OCI-LY7 (cell line): Measurements from ENCODE around the gene SBF2. TPM values are rescaled to one million over a fixed set of nuclear protein-coding genes. Genes with fewer than 3 reads are reported as not detected.

Experiments
- BruUV-seq: library from RNA; stranded (reverse); fragments of 400-500 nt; replicated peaks from 2 replicates; lab custom pipeline; 2021; lab: Mats Ljungman, UMichigan
- CTCF ChIA-PET: fragments of 300-600 bp; sonication (Branson Sonifier 250); formaldehyde crosslinking; loops from one replicate; lab custom pipeline; 2022; ENCODE audit warnings: antibody characterized with exemption; ENCODE audit not compliant: unreplicated experiment; lab: Charles Lee
- POLR2A ChIA-PET: fragments of 300-600 bp; sonication (Branson Sonifier 250); formaldehyde crosslinking; loops from one replicate; lab custom pipeline; 2022; ENCODE audit warnings: antibody characterized with exemption; lab: Charles Lee
- DNase-seq: peaks from one replicate; pipeline ENCODE4 v3.0.0-alpha.2; 2015; ENCODE audit warnings: low spot score
- H2AFZ ChIP-seq: fragments of 200-600 bp; sonication (generic), shearing (Covaris generic); 2 replicates; pipeline ENCODE4 v1.6.1; 2014; ENCODE audit warnings: mild to moderate bottlenecking, antibody characterized with exemption, low read length, moderate library complexity
- H3K27ac ChIP-seq: fragments of 200-600 bp; sonication (generic); 2 replicates; pipeline ENCODE4 v1.5.1; 2014; ENCODE audit warnings: mixed run types, low read depth, mild to moderate bottlenecking, moderate library complexity, low read length, inconsistent platforms; ENCODE audit not compliant: poor library complexity, severe bottlenecking
- H3K36me3 ChIP-seq: fragments of 200-600 bp; sonication (generic); 2 replicates; pipeline ENCODE4 v1.6.1; 2014; ENCODE audit warnings: mild to moderate bottlenecking, antibody characterized with exemption, low read length, moderate library complexity, mixed read lengths; ENCODE audit not compliant: insufficient read depth
- H3K4me1 ChIP-seq: fragments of 200-600 bp; sonication (generic); 2 replicates; pipeline ENCODE4 v1.5.1; 2014; ENCODE audit warnings: mild to moderate bottlenecking, low read length; ENCODE audit not compliant: insufficient read depth, poor library complexity, severe bottlenecking
- H3K4me2 ChIP-seq: fragments of 200-600 bp; sonication (generic); 2 replicates; pipeline ENCODE4 v1.6.1; 2014; ENCODE audit warnings: mild to moderate bottlenecking, low read length
- H3K4me3 ChIP-seq: fragments of 200-600 bp; sonication (generic); 2 replicates; pipeline ENCODE4 v1.5.1; 2014; ENCODE audit warnings: mild to moderate bottlenecking, low read depth, low read length; ENCODE audit not compliant: poor library complexity, severe bottlenecking
- H3K79me2 ChIP-seq: fragments of 200-600 bp; sonication (generic); 2 replicates; pipeline ENCODE4 v1.6.1; 2016; ENCODE audit warnings: low read depth, mild to moderate bottlenecking, low read length, moderate library complexity, mixed read lengths; ENCODE audit not compliant: insufficient read depth
- H3K9me2 ChIP-seq: fragments of 200-600 bp; sonication (generic); 2 replicates; pipeline ENCODE4 v1.6.1; 2016; ENCODE audit warnings: mild to moderate bottlenecking, low read length, mixed read lengths; ENCODE audit not compliant: insufficient read depth
- H3K9me3 ChIP-seq: fragments of 200-600 bp; sonication (generic); 2 replicates; pipeline ENCODE4 v1.6.1; 2014; ENCODE audit warnings: mild to moderate bottlenecking, mixed run types, low read length, mixed read lengths
- H4K20me1 ChIP-seq: fragments of 200-600 bp; sonication (generic); 2 replicates; pipeline ENCODE4 v1.6.1; 2014; ENCODE audit warnings: mild to moderate bottlenecking, antibody characterized with exemption, low read length, moderate library complexity, mixed read lengths; ENCODE audit not compliant: insufficient read depth
- CTCF ChIP-seq: fragments of 200-600 bp; sonication (generic); conservative IDR thresholded peaks from 2 replicates; pipeline ENCODE4 v1.5.1; 2014; ENCODE audit warnings: mild to moderate bottlenecking, antibody characterized with exemption, low read length, moderate library complexity, mixed read lengths
- EZH2phosphoT487 ChIP-seq: fragments of 200-600 bp; sonication (generic); IDR thresholded peaks from 2 replicates; pipeline ENCODE4 v1.6.1; 2018; ENCODE audit warnings: low read depth, borderline replicate concordance, mild to moderate bottlenecking, mixed run types, antibody characterized with exemption, low read length, moderate library complexity, mixed read lengths
- intact Hi-C: fragments of 100-400 bp; cut with micrococcal nuclease; formaldehyde crosslinking; loops from one replicate; pipeline ENCODE4 v1.10.0; 2022; ENCODE audit not compliant: unreplicated experiment
- total RNA-seq, 2 experiments: library from RNA; depleted of rRNA in 1 of 2; stranded (reverse); fragments of >200 nt in 1 of 2; shearing (Covaris generic) in 1 of 2; gene quantifications; 2 replicates each; pipeline ENCODE4 v1.2.3, GENCODE V29; 2014 to 2022

SBF2 gene
- total RNA-seq, 2 experiments from 2014 or later: 12.9 to 14.3 TPM

GRCh38 chr11:9977554-9977953, 316.5 kb downstream of the SBF2 start:
- BruUV-seq: no TSS peak
- Histone ChIP-seq H3K4me2 (no peak overlapping the region), H3K36me3 (no peaks in the 10 kb centered on the region), H3K27ac (no peak overlapping the region), H3K9me2 (no peaks in the 10 kb centered on the region), H4K20me1 (no peaks in the 10 kb centered on the region), H3K79me2 (no peaks in the 10 kb centered on the region), H3K4me1 (no peaks in the 10 kb centered on the region), H3K9me3 (no peaks in the 10 kb centered on the region), H3K4me3 (no peak overlapping the region), H2AFZ (no peak overlapping the region)
- intact Hi-C loops: no loop called here
- POLR2A ChIA-PET: interaction anchor here (0.6 to 1.0 kb wide), 2 partner anchors 10 to 733 kb away, joined by 3 read pairs; no protein-coding TSS in a partner anchor
- CTCF ChIA-PET: no interaction called here
- TF ChIP-seq CTCF: no peak
- TF ChIP-seq EZH2phosphoT487: no peak
- no peak for DNase-seq

GRCh38 chr11:9974375-9974774, 319.6 kb downstream of the SBF2 start:
- intact Hi-C loops: no loop called here
- no peak overlapping the region for H3K4me2 ChIP-seq
- no peak for DNase-seq
- H3K9me3 ChIP-seq: no peaks in the 10 kb centered on the region
- no peaks in the 10 kb centered on the region for H3K4me1 ChIP-seq
- H2AFZ ChIP-seq: no peak overlapping the region
- CTCF ChIA-PET: no interaction called here
- no peak overlapping the region for H3K27ac ChIP-seq
- H4K20me1 ChIP-seq: no peaks in the 10 kb centered on the region
- no peaks in the 10 kb centered on the region for H3K36me3 ChIP-seq
- H3K79me2 ChIP-seq: no peaks in the 10 kb centered on the region
- POLR2A ChIA-PET: interaction anchor here (0.7 kb wide), 1 partner anchor 1015 kb away, joined by 6 read pairs; no protein-coding TSS in a partner anchor
- H3K4me3 ChIP-seq: no peak overlapping the region
- BruUV-seq: no TSS peak
- TF ChIP-seq CTCF: no peak
- no peak for TF ChIP-seq EZH2phosphoT487
- H3K9me2 ChIP-seq: no peaks in the 10 kb centered on the region

GRCh38 chr11:9973921-9974320, 320.1 kb downstream of the SBF2 start:
- DNase-seq: no peak
- intact Hi-C loops: loop anchor here (1.0 to 2.0 kb wide), 4 partner anchors 111 to 360 kb away; no protein-coding TSS in a partner anchor
- Histone ChIP-seq H3K9me3 (no peaks in the 10 kb centered on the region), H3K4me3 (no peak overlapping the region), H2AFZ (no peak overlapping the region), H3K36me3 (no peaks in the 10 kb centered on the region), H3K27ac (no peak overlapping the region), H4K20me1 (no peaks in the 10 kb centered on the region), H3K79me2 (no peaks in the 10 kb centered on the region), H3K9me2 (no peaks in the 10 kb centered on the region), H3K4me1 (no peaks in the 10 kb centered on the region), H3K4me2 (no peak overlapping the region)
- POLR2A ChIA-PET: interaction anchor here (0.6 kb wide), 1 partner anchor 1932 kb away, joined by 3 read pairs; no protein-coding TSS in a partner anchor
- TF ChIP-seq EZH2phosphoT487 (no peak), CTCF (no peak)
- no TSS peak for BruUV-seq
- CTCF ChIA-PET: no interaction called here
